ENCODE measurements around the gene ABCC9. TPM values are rescaled to one million over a fixed set of nuclear protein-coding genes. Genes with fewer than 3 reads are reported as not detected.

ABCC9 gene
- total RNA-seq, 1 donor from 2014 or later: 32.6 TPM

DNA sequence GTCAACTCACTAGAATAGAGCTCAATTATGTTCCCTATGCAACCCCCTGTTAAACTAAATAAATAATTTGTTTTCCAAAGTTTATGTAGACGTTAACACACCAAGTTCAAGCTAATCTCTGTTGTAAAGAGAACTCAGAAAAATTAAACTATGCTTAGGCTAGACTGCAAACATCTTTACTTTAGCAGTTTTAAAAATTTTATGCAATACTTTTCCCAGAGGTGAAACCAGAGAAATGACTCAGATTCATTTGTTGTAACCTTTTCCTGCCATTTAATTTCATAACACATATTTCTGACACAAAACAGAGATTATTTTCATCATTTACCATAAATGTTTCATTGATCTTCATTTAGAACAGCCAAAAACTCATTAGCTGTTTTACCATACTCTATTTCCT is 27.4 kb downstream of the ABCC9 start:
- DNase-seq: no peak
- no peaks in the 10 kb centered on the region for H3K4me1 ChIP-seq
- ATAC-seq: no peak
- no peaks in the 10 kb centered on the region for H3K36me3 ChIP-seq
- no peaks in the 10 kb centered on the region for H3K27me3 ChIP-seq
- no peak overlapping the region for H3K4me3 ChIP-seq
- TF ChIP-seq, protein P1, sequence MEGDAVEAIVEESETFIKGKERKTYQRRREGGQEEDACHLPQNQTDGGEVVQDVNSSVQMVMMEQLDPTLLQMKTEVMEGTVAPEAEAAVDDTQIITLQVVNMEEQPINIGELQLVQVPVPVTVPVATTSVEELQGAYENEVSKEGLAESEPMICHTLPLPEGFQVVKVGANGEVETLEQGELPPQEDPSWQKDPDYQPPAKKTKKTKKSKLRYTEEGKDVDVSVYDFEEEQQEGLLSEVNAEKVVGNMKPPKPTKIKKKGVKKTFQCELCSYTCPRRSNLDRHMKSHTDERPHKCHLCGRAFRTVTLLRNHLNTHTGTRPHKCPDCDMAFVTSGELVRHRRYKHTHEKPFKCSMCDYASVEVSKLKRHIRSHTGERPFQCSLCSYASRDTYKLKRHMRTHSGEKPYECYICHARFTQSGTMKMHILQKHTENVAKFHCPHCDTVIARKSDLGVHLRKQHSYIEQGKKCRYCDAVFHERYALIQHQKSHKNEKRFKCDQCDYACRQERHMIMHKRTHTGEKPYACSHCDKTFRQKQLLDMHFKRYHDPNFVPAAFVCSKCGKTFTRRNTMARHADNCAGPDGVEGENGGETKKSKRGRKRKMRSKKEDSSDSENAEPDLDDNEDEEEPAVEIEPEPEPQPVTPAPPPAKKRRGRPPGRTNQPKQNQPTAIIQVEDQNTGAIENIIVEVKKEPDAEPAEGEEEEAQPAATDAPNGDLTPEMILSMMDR (IDR thresholded peaks at IDR 0.05): no peak
- no peak overlapping the region for H3K27ac ChIP-seq
- H3K9me3 ChIP-seq: no peaks in the 10 kb centered on the region
- intact Hi-C loops (cut with DNase I): no loop called here

DNA sequence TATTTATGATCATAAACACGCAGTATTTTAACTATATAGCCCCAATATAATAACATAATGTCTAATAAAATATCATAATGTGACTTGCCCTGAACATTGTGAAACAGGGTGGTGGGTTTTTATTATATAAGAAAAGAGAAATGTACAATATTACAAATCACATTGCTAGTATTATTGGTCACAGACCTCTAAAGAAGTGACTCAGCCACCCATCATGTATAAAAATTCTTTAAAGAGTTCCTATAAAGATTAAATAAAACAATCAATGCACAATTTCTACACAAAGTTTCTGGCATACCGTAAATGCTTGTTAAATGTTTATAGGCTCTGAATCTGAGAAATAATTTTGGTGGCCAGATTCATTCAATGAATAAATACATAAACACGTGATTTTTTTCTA is 28.9 kb downstream of the ABCC9 start:
- ATAC-seq (no peak), DNase-seq (no peak)
- TF ChIP-seq, protein P1 (IDR thresholded peaks at IDR 0.05): no peak
- Histone ChIP-seq H3K4me1 (no peaks in the 10 kb centered on the region), H3K27me3 (no peaks in the 10 kb centered on the region), H3K36me3 (no peaks in the 10 kb centered on the region), H3K9me3 (no peaks in the 10 kb centered on the region), H3K4me3 (no peak overlapping the region), H3K27ac (no peak overlapping the region)
- intact Hi-C loops (cut with DNase I): no loop called here

DNA sequence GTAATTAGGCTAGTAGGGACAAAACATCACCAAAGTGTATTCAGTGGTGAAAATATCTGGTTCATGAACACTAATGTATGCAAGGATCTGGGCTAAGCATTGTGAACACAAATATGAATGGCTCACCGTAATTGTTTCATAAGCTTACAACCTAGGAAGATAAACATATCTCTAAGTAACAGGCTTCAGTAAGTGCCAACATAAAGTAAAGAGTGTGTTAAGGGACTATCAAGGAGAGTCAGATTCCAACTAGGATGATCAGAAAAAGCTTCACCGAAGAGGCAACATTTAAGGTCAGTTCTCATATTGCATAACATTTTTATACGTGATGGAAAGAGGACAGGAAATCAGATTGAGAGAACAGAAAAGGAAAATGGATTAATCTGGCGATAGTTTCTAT is 29.4 kb downstream of the ABCC9 start:
- ATAC-seq: no peak
- no peak overlapping the region for H3K4me3 ChIP-seq
- TF ChIP-seq, protein P1 (IDR thresholded peaks at IDR 0.05): no peak

DNA sequence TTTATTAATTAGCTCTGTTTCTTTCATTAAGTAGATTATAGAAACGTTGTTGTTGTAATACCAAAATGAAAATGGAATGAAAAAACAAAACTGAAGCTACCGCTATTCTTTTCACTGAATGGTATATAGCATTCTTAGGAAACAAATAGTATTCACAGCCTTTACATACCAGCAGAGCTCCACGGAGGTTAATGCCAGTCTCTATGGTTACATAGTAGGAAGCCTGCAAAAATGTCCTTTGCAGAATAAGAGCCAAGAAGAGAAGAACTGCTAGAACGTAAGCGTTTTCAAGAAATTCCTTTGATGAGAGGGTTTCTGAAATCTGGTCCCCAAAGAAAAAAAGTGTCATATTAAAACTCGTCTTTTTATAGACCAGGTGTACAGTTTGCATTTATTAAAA is 30.6 kb downstream of the ABCC9 start:
- Histone ChIP-seq H3K4me1 (no peaks in the 10 kb centered on the region), H3K4me3 (no peak overlapping the region), H3K27me3 (no peaks in the 10 kb centered on the region), H3K36me3 (no peaks in the 10 kb centered on the region), H3K9me3 (no peaks in the 10 kb centered on the region), H3K27ac (no peak overlapping the region)
- ATAC-seq: no peak
- no peak for DNase-seq
- TF ChIP-seq, protein P1 (IDR thresholded peaks at IDR 0.05): no peak
- intact Hi-C loops (cut with DNase I): no loop called here

More for the DNA sequence above, 29.4 kb downstream of the ABCC9 start:
- no peaks in the 10 kb centered on the region for H3K9me3 ChIP-seq
- no peak overlapping the region for H3K27ac ChIP-seq
- no peaks in the 10 kb centered on the region for H3K36me3 ChIP-seq
- H3K27me3 ChIP-seq: no peaks in the 10 kb centered on the region
- intact Hi-C loops (cut with DNase I): no loop called here
- no peak for DNase-seq
- no peaks in the 10 kb centered on the region for H3K4me1 ChIP-seq

DNA sequence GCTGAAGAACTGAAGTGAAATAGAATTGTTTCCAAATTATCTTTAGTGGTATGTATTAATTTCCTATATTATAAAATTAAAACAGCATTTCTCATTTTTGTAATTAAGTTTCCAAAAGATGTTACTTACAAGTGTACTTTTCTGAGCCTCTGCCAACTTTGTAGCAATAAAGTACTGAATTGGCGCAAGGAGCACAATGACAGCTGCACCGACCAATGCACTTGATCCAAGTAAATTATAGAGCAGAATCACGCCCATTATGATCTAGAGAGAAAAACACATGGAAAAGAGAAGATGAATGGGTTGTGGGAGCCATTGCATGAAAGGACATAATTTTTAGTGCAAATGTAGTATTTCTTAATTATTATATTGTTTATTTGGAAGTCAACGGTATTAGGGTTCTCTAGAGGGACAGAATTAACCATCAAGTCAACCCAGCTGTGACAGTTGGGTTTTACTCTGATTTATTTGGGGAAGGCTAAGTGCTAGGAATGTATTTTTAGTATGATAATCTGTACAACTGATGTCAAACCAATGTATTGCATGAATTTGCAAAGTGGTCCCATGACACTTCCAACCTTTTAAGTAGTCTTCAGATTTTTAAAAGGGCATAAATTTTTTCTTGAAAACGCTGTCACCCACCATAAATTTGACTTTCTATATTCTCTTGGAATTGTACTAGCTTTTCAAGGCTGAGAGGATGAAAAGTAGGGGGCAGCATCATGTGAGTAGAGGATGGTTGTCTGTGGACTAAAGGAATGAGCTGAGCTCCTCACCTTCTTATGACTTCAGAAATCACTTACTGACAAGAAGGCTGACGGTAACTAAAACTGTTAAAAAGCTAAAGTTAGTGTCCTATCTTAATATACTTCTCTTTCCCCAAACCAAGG is 33.0 kb downstream of the ABCC9 start:
- ATAC-seq: no peak
- H3K9me3 ChIP-seq: no peaks in the 10 kb centered on the region
- no peaks in the 10 kb centered on the region for H3K27me3 ChIP-seq
- no peaks in the 10 kb centered on the region for H3K4me1 ChIP-seq
- no peak for DNase-seq
- no peak overlapping the region for H3K4me3 ChIP-seq
- no peaks in the 10 kb centered on the region for H3K36me3 ChIP-seq
- no peak overlapping the region for H3K27ac ChIP-seq
- TF ChIP-seq, protein P1 (IDR thresholded peaks at IDR 0.05): no peak
- intact Hi-C loops (cut with DNase I): no loop called here

All from upper lobe of right lung (tissue), 1 donor.